GM13977 (cell line): ENCODE results near the gene PAQR8.

Experiments used
- DNase-seq: peaks from one replicate; pipeline ENCODE4 v3.0.0; 2012; ENCODE audit warnings: low spot score
- in situ Hi-C: fragments of 300-500 bp; cut with MboI; formaldehyde crosslinking; loops from one replicate; pipeline ENCODE4 v1.12.0; 2022; ENCODE audit warnings: low sequenced_read_pairs, low pct_unique_long_range_greater_than_20kb, mixed read lengths, inconsistent platforms; ENCODE audit not compliant: unreplicated experiment
- TF ChIP-seq, protein P1 (sequence below): IDR thresholded peaks from 2 replicates; pipeline ENCODE4 v1.5.1; 2012; ENCODE audit warnings: mild to moderate bottlenecking, control low read depth; ENCODE audit not compliant: insufficient read depth; ENCODE audit errors: extremely low read depth, missing control alignments

Gene PAQR8

DNA sequence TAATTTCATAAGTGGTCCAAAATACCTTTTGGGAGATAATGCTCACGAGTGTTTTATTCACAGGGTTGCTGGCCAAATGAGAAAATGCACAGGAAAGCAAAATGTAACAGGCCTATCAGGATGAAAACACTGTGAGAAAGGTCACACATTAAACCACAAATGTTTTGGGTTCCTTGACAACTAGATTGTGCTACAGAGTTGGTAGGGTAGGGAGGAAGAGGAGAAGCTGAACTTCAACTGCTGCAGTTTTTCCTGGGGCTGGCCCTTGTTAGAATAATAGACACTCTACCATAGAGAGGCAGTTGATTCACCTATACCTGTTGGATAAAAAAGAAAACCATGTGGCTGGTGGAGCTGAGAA is 28.1 kb upstream of the PAQR8 start:
- DNase-seq, result no peak
- TF ChIP-seq, protein P1, sequence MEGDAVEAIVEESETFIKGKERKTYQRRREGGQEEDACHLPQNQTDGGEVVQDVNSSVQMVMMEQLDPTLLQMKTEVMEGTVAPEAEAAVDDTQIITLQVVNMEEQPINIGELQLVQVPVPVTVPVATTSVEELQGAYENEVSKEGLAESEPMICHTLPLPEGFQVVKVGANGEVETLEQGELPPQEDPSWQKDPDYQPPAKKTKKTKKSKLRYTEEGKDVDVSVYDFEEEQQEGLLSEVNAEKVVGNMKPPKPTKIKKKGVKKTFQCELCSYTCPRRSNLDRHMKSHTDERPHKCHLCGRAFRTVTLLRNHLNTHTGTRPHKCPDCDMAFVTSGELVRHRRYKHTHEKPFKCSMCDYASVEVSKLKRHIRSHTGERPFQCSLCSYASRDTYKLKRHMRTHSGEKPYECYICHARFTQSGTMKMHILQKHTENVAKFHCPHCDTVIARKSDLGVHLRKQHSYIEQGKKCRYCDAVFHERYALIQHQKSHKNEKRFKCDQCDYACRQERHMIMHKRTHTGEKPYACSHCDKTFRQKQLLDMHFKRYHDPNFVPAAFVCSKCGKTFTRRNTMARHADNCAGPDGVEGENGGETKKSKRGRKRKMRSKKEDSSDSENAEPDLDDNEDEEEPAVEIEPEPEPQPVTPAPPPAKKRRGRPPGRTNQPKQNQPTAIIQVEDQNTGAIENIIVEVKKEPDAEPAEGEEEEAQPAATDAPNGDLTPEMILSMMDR, result no peak
- in situ Hi-C loops, result no loop called here

DNA sequence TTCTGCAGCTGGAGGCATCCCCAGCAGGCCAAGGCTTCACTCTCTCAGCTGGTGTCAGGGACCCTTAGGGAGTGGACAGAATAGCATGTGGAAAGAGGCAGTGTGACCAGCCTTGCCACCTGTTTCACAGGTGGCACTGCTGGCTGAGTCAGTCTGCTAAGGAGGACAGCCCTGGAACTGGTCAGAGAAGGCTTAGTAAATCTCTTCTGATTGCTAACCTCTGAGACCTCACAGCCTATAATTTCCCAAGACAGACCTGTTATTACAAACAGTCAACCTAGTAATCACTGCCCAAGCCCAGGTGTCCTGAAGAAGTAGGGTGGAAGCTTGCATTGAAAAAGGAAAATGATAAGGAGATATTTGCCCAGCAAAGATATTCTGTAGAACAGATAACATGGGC is 26.4 kb upstream of the PAQR8 start:
- TF ChIP-seq, protein P1, result no peak
- in situ Hi-C loops, result no loop called here
- no peak for DNase-seq

DNA sequence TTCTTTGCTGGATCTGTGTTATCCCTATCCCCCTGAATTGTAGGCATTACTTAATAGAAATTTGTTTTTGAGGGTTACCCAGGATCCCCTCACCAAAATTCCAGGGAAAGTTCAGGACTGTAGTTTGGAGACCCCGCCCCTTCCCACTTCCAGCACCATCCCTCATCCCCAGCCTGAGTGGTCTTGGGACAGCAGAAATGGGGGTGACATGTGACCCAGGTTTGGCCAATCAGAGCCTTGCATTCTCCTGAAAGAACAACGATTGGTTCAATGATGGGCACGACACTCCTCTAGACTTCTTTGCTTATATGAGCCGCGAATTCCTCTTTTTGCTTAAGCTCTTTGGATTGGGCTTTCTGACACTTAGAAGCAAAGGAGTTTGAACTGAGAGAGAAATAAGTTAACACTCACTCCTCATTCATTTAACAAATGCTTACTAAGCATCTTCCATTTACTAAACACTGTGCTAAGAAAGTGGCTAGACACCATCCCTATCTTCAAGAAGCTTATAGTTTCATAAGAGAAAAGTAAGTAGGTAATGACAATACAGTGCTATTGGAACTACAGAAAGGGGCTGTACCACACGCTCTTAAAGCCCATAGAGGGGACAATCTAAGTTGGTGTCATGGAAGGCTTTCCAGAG is 24.9 kb upstream of the PAQR8 start:
- no peak for DNase-seq
- TF ChIP-seq, protein P1, result no peak
- in situ Hi-C loops, result no loop called here

DNA sequence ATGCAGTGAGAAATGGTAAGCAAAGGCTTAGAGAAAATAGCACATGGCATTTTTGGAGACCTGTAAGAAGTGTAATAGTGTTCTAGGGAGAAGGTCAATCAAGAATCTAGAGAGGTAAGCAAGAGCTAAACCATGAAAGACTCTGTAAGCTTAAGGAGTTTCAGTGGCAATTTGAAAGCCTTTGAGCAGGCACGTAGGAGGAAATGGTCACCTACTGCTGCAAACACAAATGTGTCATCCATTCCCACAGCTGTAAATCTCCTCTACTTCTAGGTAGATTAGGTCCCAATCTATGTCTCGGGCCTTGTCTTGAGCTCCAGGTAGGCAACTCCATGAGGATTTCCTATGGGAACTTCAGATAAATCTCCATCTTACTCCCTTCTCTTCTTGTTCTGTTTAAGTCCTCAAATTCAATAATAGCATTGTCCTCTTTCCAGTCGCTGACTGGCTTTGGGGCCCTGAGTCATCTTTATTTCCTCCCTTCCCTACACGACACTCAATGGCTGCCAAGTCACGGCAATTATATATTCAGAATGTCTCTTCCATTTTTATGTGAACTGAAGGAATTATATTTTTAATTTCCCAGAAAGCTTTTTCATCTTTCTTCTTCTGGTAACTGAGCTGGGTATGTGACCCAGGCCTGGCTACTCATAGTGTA is 24.2 kb upstream of the PAQR8 start:
- in situ Hi-C loops, result no loop called here
- DNase-seq, result peak; percentile 38

DNA sequence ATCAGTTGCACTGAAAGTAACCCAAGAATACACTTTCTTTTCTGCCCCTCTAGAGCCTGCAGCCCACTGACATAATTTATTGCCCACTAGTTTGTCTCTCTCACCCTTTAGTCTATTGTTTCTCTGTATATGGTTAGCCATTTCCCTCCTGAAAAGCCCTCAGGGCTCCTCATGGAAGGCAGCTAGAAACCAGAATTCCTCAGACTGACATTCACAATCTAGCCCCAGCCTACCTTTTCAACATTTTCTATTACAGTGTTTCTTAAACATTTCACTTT is 21.4 kb upstream of the PAQR8 start:
- TF ChIP-seq, protein P1, result no peak
- DNase-seq, result no peak
- in situ Hi-C loops, result no loop called here

More for the DNA sequence above, 24.2 kb upstream of the PAQR8 start:
- TF ChIP-seq, protein P1, result no peak

DNA sequence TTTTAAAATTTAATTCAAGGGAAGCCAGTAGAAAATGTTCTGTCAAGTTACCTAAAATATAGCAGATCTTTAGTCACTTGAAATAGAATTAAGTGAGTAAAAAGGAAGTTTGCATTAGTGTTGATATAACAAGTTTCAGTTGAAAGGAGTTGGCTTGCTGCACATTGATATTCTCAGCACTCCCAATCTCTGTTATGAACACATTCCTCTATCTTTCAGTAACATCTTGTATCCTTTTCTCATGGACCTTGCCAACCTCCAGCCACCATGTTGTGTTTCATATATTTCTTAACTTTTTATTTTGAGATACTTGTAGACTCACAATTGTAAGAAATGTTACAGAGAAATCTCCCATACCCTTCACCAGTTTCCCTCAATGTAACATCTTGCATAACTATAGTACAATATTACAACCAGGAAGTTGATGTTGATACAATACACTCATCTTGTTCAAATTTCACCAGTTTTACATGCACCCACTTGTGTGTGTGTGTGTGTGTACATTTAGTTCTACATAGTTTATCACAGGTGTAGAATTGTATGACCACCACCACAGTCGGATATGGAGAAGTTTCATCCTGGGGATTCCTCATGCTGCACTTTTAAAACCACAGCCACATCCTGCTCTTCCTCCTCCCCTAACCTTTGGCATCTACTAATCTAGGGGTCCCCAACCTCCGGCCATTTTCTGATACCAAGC is 20.2 kb upstream of the PAQR8 start:
- in situ Hi-C loops, result no loop called here
- TF ChIP-seq, protein P1, result no peak
- DNase-seq, result no peak
